NB4 (cell line): ENCODE results near the gene CFAP300.

Source experiments
- CTCF ChIP-seq: IDR thresholded peaks from one replicate; pipeline ENCODE4 v1.5.1; 2012; ENCODE audit warnings: low read depth, low read length
- POLR2A ChIP-seq: IDR thresholded peaks from 2 replicates; pipeline ENCODE4 v1.6.1; 2011; ENCODE audit warnings: mild to moderate bottlenecking; ENCODE audit not compliant: insufficient read length; ENCODE audit errors: extremely low read depth

- TF ChIP-seq POLR2A (no peak), CTCF (no peak)
Observed at GRCh38 chr11:102109896-102110760, 62.9 kb downstream of the CFAP300 start, which contains the start of gene YAP1.
